H54 (cell line): ENCODE measurements around the gene C1orf232.

ENCODE experiments used
- DNase-seq: peaks from one replicate; pipeline ENCODE4 v3.0.0; 2011; ENCODE audit warnings: low spot score, mixed read lengths; ENCODE audit not compliant: insufficient read length
- FAIRE-seq: peaks from 3 replicates; lab custom pipeline; 2011; peaks lifted over from hg19 to GRCh38; lab: Jason Lieb, UNC
- POLR2A ChIP-seq: IDR thresholded peaks from 2 replicates; pipeline ENCODE4 v1.6.1; 2011; ENCODE audit warnings: low read depth, mild to moderate bottlenecking, low read length

Gene C1orf232

DNA sequence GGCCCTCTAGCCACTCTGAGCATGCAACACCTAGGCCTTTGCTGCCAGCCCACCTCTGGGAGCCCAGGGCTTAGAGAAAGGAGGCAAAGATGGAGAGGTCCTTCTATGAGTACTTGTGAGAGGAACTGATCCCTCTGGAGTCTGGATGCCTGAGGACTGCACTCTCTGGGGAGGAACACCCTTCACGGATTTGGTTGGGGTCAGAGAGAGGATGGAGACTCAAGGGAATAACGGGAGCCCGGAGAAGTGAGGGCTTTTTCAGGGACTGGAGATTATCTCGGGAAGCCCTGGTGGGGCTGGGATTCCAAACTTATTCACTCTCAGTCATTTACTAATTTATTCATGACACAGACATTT lies 413 bp upstream of the C1orf232 start:
- no peak for TF ChIP-seq POLR2A
- FAIRE-seq (no peak), DNase-seq (no peak)

DNA sequence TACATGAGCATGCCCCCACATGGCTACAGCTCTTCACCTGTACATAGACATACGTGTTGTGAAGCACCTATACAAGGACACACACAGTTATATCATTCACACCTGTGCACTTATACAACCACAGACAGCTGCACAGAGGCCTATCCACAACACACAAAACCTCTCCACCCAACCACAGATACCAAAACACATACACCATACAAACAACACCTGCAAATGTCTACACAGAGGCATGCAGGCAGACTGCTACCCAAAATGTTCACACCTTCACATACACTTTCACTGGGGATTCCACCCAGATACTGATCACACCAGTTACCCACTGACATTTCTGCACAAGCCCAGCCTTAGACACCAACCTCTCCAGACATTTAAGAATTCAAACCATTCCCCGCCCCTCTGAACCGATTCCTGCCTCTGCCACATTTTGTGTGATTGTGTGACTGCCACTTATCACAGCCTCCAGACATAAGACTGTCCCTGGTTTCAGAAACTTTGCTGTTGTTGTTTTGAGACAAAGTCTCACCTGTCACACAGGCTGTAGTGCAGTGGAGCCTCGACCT lies 2.0 kb downstream of the C1orf232 start:
- FAIRE-seq, result no peak
- DNase-seq, result no peak
- TF ChIP-seq POLR2A, result no peak

DNA sequence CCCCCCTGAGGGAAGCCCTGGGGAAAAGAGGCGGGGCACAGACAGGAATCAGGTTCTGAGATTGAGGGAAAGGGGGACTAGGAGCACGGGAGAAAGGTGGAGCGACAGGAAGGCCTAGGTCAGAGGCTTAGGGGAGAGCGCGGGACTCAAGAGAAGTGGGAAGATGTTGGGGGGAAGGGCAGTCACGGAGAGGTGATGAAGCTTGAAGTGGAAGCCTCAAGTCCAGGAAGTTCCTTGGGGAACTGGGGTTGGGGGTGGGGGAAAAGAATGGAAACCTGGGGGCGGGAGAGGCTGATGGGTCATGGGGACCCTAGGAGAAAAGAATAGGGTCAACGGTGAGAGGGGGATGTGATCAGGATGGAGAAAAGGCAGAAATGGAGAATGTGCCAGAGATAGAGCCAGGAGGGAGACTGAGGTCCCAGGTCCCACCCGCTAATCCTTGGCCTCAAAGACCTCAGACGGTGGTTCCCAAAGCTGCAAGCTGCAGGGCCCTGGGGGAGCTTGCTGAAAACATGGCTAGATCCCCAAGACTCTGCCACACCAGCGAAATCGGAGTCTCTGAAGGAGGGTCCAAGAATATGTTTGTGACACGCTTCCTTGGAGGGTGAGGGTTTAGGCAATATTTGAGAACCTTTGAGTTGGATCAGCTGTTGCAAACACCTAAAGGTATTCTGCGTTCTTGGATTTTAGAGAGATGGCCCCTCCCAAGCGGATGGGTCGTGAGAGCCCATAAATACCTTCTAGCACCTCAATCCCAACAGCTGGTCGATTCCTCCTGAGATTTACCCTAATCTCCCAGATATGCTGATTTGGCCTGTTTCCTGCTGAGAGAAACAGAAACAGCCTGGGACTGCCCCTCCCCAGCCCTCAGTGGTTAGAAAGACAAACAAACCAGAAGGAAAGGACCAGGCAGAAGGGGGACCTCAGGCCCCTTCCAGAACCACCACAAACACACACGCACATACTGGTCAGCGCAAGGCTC lies 3.6 kb downstream of the C1orf232 start:
- FAIRE-seq (no peak), DNase-seq (no peak)
- no peak for TF ChIP-seq POLR2A

DNA sequence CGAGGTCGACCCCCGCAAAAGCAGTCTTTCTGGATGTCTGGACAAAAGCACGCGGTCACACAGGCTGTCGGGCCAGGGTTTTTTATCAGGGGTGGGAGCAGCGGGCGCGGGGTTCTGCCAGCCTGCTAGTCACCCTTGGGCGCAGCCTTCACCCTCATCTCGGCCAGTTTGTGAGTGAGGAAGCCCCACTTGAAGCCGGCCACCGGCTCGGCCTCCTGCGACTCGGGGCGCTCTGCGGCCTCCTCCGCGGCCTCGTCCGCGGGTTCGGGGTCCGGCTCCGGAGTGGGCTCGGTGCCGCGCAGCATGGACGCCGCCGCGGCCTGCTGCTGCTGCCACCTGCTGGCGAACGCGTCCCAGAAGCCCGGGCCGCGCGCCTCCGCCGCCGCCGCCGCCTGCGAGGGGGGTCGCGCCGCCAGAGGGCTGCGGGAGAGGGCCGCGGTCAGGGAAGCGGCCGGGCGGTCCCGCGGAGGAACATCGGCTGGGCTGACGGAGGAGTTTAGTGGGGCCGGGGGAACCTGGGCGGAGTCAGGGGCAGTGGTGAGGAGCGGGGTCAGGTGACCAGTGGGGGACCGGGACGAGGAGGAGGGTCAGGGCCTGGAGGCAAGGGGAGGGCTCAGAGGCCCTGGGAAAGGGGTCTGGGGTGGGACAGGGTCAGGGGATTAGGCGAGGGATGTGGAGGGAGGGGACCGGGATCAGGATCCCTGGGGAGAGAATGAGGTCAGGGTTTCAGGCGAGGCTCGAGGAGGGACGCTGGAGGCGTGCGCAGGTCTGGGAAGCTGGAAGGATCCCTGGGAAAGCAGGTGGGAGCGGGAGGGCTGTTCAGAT lies 4.5 kb downstream of the C1orf232 start:
- DNase-seq (no peak), FAIRE-seq (no peak)
- TF ChIP-seq POLR2A, result no peak

GRCh38 chr1:26163684-26164035 lies 5.1 kb downstream of the C1orf232 start:
- no peak for TF ChIP-seq POLR2A
- DNase-seq (no peak), FAIRE-seq (no peak)

- no peak for TF ChIP-seq POLR2A
- FAIRE-seq, result no peak
- no peak for DNase-seq
Observed at GRCh38 chr1:26162220-26162709, 6.5 kb downstream of the C1orf232 start.

- no peak for TF ChIP-seq POLR2A
- FAIRE-seq (no peak), DNase-seq (no peak)
Observed at GRCh38 chr1:26161415-26162219, 7.1 kb downstream of the C1orf232 start.

GRCh38 chr1:26160527-26161414 lies 8.0 kb downstream of the C1orf232 start:
- DNase-seq (no peak), FAIRE-seq (no peak)
- TF ChIP-seq POLR2A, result no peak

DNA sequence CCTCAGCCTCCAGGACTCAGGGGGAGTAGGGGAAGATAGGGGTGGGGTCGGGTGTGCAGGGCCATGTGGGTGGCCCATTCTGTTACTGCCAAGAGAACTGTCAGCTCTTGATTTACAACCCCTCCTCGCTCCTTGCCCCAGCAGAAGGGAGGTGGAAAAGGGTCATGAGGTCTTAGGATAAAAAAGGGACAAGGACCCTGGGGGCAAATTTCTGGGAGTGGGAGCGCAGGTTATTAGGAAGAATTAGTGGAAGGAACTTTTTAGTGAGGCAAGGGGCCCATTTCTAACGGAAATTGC lies 9.1 kb downstream of the C1orf232 start:
- FAIRE-seq (no peak), DNase-seq (no peak)
- no peak for TF ChIP-seq POLR2A

- FAIRE-seq (no peak), DNase-seq (no peak)
- TF ChIP-seq POLR2A, result no peak
Observed at GRCh38 chr1:26158908-26159742, 9.6 kb downstream of the C1orf232 start, which contains the start of gene FAM110D. TSS of gene FAM110D (plus strand) at chr1:26159079. CDS start at chr1:26161292, 2,213 bp downstream.

- TF ChIP-seq POLR2A, result no peak
- no peak for FAIRE-seq
- no peak for DNase-seq
Observed at GRCh38 chr1:26158271-26158907, 10.4 kb downstream of the C1orf232 start.
